HepG2 (cell line): ENCODE data around the gene KCNN2. TPM values are rescaled to one million over a fixed set of nuclear protein-coding genes. Genes with fewer than 3 reads are reported as not detected.

ENCODE experiments used
- ATAC-seq: fragments of 200-7000 bp; cut with Tn5 transposase; 3 replicates; pipeline ENCODE4 v1.9.1; 2020; ENCODE audit warnings: mild to moderate bottlenecking, moderate library complexity
- BruUV-seq: library from RNA; stranded (reverse); fragments of 400-500 nt; replicated peaks from 2 replicates; lab custom pipeline; 2021; lab: Mats Ljungman, UMichigan
- CTCF ChIA-PET: fragments of 300-600 bp; formaldehyde crosslinking; extraction: SDS; loops from one replicate; lab custom pipeline; 2021; ENCODE audit warnings: low total read pairs, inconsistent platforms, low intra/inter-chr PET ratio; lab: Yijun Ruan, JAX
- POLR2A ChIA-PET: fragments of 350-600 bp; sonication (Branson Sonifier 250); formaldehyde crosslinking; loops from one replicate; lab custom pipeline; 2020; ENCODE audit warnings: antibody characterized with exemption, inconsistent platforms; lab: Yijun Ruan, JAX
- DNase-seq: peaks from one replicate; pipeline ENCODE4 v3.0.0-alpha.2; 2015; ENCODE audit warnings: low spot score
- FAIRE-seq: peaks from 3 replicates; lab custom pipeline; 2011; peaks lifted over from hg19 to GRCh38; lab: Jason Lieb, UNC
- H2AFZ ChIP-seq: one replicate; pipeline ENCODE4 v1.6.1; 2011; ENCODE audit warnings: low read length, inconsistent platforms
- H3K27ac ChIP-seq: fragments of 300-600 bp; 3 replicates; pipeline ENCODE4 v1.8.0; 2011; ENCODE audit warnings: mixed run types, mild to moderate bottlenecking, mixed read lengths, low read length, inconsistent platforms; ENCODE audit not compliant: insufficient read depth; ENCODE audit errors: extremely low read length
- H3K27me3 ChIP-seq, 2 experiments: fragments of 200-600 bp in 1 of 2; 2 replicates in 1 of 2; 3 replicates in 1 of 2; pipeline versions ENCODE4 v1.6.0 to v1.8.0; 2011; ENCODE audit warnings: low read length in 2 of 2, mild to moderate bottlenecking in 2 of 2, moderate library complexity in 2 of 2, inconsistent platforms in 1 of 2; ENCODE audit not compliant: insufficient read depth in 2 of 2, control insufficient read depth in 1 of 2
- H3K36me3 ChIP-seq, 2 experiments: fragments of 200-600 bp in 1 of 2; replicated peaks in 1 of 2; 2 replicates in 1 of 2; 3 replicates in 1 of 2; pipeline versions ENCODE4 v1.5.1 to v1.8.0; 2011; ENCODE audit warnings: low read length in 2 of 2, inconsistent platforms in 1 of 2; ENCODE audit not compliant: insufficient read depth in 2 of 2, control insufficient read depth in 1 of 2
- H3K4me1 ChIP-seq: 2 replicates; pipeline ENCODE4 v1.5.1; 2012; ENCODE audit warnings: low read length, inconsistent platforms; ENCODE audit not compliant: insufficient read depth
- H3K4me2 ChIP-seq: 2 replicates; pipeline ENCODE4 v1.6.0; 2011; ENCODE audit warnings: low read depth, low read length, inconsistent platforms
- H3K4me3 ChIP-seq, 3 experiments: fragments of 200-600 bp in 1 of 3; sonication (generic), shearing (Covaris generic) in 1 of 3; replicated peaks in 1 of 3; 2 replicates each; pipeline ENCODE4 v1.5.1; 2011 to 2016; ENCODE audit warnings: low read length in 3 of 3, inconsistent platforms in 2 of 3, low read depth in 2 of 3, mild to moderate bottlenecking in 2 of 3, control low read depth in 1 of 3, mixed read lengths in 1 of 3; ENCODE audit not compliant: insufficient read depth in 1 of 3
- H3K79me2 ChIP-seq: one replicate; pipeline ENCODE4 v1.6.1; 2011; ENCODE audit warnings: low read length, inconsistent platforms; ENCODE audit not compliant: insufficient read depth
- H3K9ac ChIP-seq: 2 replicates; pipeline ENCODE4 v1.6.0; 2011; ENCODE audit warnings: mild to moderate bottlenecking, low read depth, low read length, inconsistent platforms; ENCODE audit not compliant: insufficient read depth
- H3K9me3 ChIP-seq: 2 replicates; pipeline ENCODE4 v1.5.1; 2012; ENCODE audit warnings: mild to moderate bottlenecking, low read length
- H4K20me1 ChIP-seq: 2 replicates; pipeline ENCODE4 v1.6.0; 2011; ENCODE audit warnings: inconsistent platforms, mild to moderate bottlenecking, low read length, moderate library complexity; ENCODE audit not compliant: insufficient read depth
- KDM6A ChIP-seq: IDR thresholded peaks from 2 replicates; pipeline ENCODE4 v1.6.1; 2016; ENCODE audit warnings: low read depth
- NCOA1 ChIP-seq: sonication (generic); formaldehyde crosslinking; IDR thresholded peaks from 2 replicates; pipeline ENCODE4 v1.9.0; 2021; ENCODE audit warnings: missing genetic modification reagents
- NFAT5 ChIP-seq: sonication (generic); formaldehyde crosslinking; IDR thresholded peaks from 2 replicates; pipeline ENCODE4 v1.4.0; 2020; ENCODE audit warnings: missing genetic modification reagents
- PAF1 ChIP-seq: IDR thresholded peaks from 2 replicates; pipeline ENCODE4 v1.6.1; 2016; ENCODE audit warnings: missing genetic modification reagents, missing compliant biosample characterization
- SIN3B ChIP-seq: fragments of 150-350 bp; IDR thresholded peaks from 2 replicates; pipeline ENCODE4 v1.6.1; 2014; ENCODE audit warnings: low read length
- TBX3 ChIP-seq: fragments of 450-650 bp; IDR thresholded peaks from 2 replicates; pipeline ENCODE4 v1.6.1; 2017; ENCODE audit warnings: antibody characterized with exemption, mild to moderate bottlenecking, inconsistent platforms, borderline replicate concordance
- ZNF770 ChIP-seq: sonication (generic); formaldehyde crosslinking; IDR thresholded peaks from 2 replicates; pipeline ENCODE4 v1.5.0; 2020; ENCODE audit warnings: mild to moderate bottlenecking, missing genetic modification reagents
- WGBS: methylation state at CpG from one replicate; pipeline ENCODE4 v1.1.6; 2017; ENCODE audit warnings: low lambda C conversion rate; 5-methylcytosine and 5-hydroxymethylcytosine counted together
- in situ Hi-C: cut with HindIII; loops from 2 replicates; pipeline ENCODE4 v1.10.0; 2017; ENCODE audit warnings: low pct_unique_long_range_greater_than_20kb; ENCODE audit not compliant: extremely low pct_ligation_motif_present
- intact Hi-C: fragments of 100-400 bp; cut with micrococcal nuclease; formaldehyde crosslinking; loops from one replicate; pipeline ENCODE4 v1.10.0; 2022; ENCODE audit not compliant: unreplicated experiment
- polyA plus RNA-seq, 8 experiments: library from polyadenylated mRNA; depleted of rRNA in 3 of 8; stranded (reverse) in 7 of 8; unstranded in 1 of 8; fragments of >200 nt; fragmentation: Illumina TruSeq in 4 of 8; extraction: Trizol in 4 of 8; gene quantifications; 2 replicates each; pipeline versions ENCODE4 v1.2.1 to v1.2.3, GENCODE V29; 2011 to 2016; ENCODE audit warnings: low read depth in 4 of 8, missing spikeins in 1 of 8, mixed read lengths in 1 of 8; ENCODE audit not compliant: insufficient read depth in 1 of 8
- total RNA-seq, 5 experiments: library from RNA; depleted of rRNA; stranded (reverse); fragments of >200 nt; fragmentation: Illumina TruSeq; extraction: Trizol; gene quantifications; 2 replicates each; pipeline ENCODE4 v1.2.3, GENCODE V29; 2016; ENCODE audit warnings: low read depth in 1 of 5
- TF ChIP-seq, protein P1 (sequence below): sonication (generic); formaldehyde crosslinking; IDR thresholded peaks from 2 replicates; pipeline ENCODE4 v1.8.1; 2023; ENCODE audit warnings: mild to moderate bottlenecking, missing genetic modification reagents, borderline replicate concordance
- TF ChIP-seq, protein P2 (sequence below): IDR thresholded peaks from 2 replicates; pipeline ENCODE4 v1.6.1; 2012; ENCODE audit warnings: low read depth, low read length, improper control_type of control experiment

KCNN2 gene
- total and polyA plus RNA-seq, 2 of the 13 experiments (the other 11 are each of a cell fraction or from before 2014, with no cell fraction given): not detected

- H2AFZ ChIP-seq: no peak overlapping the region
- no peak overlapping the region for H3K9ac ChIP-seq
- H4K20me1 ChIP-seq: no peaks in the 10 kb centered on the region
- no peaks in the 10 kb centered on the region for H3K9me3 ChIP-seq
- no peak for DNase-seq
- no peaks in the 10 kb centered on the region for H3K4me1 ChIP-seq
- ChIA-PET POLR2A (no interaction called here), CTCF (no interaction called here)
- H3K4me2 ChIP-seq: no peak overlapping the region
- no peak overlapping the region for H3K4me3 ChIP-seq
- FAIRE-seq: no peak
- BruUV-seq: no TSS peak
- intact Hi-C loops: no loop called here
- TF ChIP-seq, protein P1, sequence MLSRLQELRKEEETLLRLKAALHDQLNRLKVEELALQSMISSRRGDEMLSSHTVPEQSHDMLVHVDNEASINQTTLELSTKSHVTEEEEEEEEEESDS (CRISPR knock-in tag): no peak
- TF ChIP-seq, protein P2, sequence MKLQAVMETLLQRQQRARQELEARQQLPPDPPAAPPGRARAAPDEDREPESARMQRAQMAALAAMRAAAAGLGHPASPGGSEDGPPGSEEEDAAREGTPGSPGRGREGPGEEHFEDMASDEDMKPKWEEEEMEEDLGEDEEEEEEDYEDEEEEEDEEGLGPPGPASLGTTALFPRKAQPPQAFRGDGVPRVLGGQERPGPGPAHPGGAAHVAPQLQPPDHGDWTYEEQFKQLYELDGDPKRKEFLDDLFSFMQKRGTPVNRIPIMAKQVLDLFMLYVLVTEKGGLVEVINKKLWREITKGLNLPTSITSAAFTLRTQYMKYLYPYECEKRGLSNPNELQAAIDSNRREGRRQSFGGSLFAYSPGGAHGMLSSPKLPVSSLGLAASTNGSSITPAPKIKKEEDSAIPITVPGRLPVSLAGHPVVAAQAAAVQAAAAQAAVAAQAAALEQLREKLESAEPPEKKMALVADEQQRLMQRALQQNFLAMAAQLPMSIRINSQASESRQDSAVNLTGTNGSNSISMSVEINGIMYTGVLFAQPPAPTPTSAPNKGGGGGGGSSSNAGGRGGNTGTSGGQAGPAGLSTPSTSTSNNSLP: no peak
- TF ChIP-seq SIN3B (no peak), TBX3 (no peak), NCOA1 (CRISPR knock-in tag) (no peak), PAF1 (CRISPR knock-in tag) (no peak), ZNF770 (no peak), KDM6A (CRISPR knock-in tag) (no peak), NFAT5 (CRISPR knock-in tag) (no peak)
- no peaks in the 10 kb centered on the region for H3K36me3 ChIP-seq
- in situ Hi-C loops: no loop called here
- WGBS: 5% methylated on average over 1 of the region's 1 CpG
- no peak overlapping the region for H3K27ac ChIP-seq
- no peaks in the 10 kb centered on the region for H3K27me3 ChIP-seq
- no peak for ATAC-seq
- H3K79me2 ChIP-seq: no peaks in the 10 kb centered on the region
Observed at GRCh38 chr5:114412510-114413171, 50.8 kb downstream of the KCNN2 start.
